ENCODE results near the gene SLC27A2. TPM values are rescaled to one million over a fixed set of nuclear protein-coding genes. Genes with fewer than 3 reads are reported as not detected.
"Not testable (repeated sequence)": the region's sequence is repeated elsewhere in the genome, so short reads cannot be mapped to it uniquely, and the experiment has no call there.

The SLC27A2 gene
- total RNA-seq, 1 experiment from 2014 or later: 8.1 TPM

DNA sequence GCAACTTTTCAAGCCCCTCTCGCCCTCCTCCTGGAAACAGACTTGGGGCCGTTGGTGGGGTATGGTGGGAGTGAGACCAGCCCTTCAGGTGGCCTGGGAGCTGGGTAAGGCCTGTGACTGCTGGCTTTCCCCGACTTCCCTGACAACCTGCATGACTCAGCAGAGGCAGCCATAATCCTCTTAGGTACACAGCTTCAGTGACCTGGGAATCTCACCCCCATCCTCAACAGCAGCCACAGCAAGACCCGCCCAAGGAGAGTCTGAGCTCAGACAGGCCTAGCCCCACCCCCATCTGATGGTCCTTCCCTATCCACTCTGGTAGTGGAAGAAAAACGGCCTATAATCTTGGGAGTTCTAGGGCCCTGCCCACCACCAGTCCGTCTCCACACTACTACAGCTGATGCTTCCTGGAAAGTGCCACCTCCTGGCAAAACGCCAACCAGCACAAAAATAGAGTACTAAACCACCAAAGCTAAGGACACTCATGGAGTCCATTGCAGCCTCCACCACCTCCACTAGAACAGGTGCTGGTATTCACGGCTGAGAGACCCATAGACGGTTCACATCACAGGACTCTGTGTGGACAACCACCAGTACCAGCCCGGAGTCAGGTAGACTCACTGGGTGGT lies 13.1 kb upstream of the SLC27A2 start:
- TF ChIP-seq EZH2phosphoT487 (IDR thresholded peaks at IDR 0.05; ENCODE audit: borderline replicate concordance, low read length) (no peak), EZH2 (IDR thresholded peaks at IDR 0.05; ENCODE audit: low read length, unreplicated experiment) (no peak)
- TF ChIP-seq, protein P1, sequence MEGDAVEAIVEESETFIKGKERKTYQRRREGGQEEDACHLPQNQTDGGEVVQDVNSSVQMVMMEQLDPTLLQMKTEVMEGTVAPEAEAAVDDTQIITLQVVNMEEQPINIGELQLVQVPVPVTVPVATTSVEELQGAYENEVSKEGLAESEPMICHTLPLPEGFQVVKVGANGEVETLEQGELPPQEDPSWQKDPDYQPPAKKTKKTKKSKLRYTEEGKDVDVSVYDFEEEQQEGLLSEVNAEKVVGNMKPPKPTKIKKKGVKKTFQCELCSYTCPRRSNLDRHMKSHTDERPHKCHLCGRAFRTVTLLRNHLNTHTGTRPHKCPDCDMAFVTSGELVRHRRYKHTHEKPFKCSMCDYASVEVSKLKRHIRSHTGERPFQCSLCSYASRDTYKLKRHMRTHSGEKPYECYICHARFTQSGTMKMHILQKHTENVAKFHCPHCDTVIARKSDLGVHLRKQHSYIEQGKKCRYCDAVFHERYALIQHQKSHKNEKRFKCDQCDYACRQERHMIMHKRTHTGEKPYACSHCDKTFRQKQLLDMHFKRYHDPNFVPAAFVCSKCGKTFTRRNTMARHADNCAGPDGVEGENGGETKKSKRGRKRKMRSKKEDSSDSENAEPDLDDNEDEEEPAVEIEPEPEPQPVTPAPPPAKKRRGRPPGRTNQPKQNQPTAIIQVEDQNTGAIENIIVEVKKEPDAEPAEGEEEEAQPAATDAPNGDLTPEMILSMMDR (conservative IDR thresholded peaks at IDR 0.05; ENCODE audit: low read depth, low read length): no peak

DNA sequence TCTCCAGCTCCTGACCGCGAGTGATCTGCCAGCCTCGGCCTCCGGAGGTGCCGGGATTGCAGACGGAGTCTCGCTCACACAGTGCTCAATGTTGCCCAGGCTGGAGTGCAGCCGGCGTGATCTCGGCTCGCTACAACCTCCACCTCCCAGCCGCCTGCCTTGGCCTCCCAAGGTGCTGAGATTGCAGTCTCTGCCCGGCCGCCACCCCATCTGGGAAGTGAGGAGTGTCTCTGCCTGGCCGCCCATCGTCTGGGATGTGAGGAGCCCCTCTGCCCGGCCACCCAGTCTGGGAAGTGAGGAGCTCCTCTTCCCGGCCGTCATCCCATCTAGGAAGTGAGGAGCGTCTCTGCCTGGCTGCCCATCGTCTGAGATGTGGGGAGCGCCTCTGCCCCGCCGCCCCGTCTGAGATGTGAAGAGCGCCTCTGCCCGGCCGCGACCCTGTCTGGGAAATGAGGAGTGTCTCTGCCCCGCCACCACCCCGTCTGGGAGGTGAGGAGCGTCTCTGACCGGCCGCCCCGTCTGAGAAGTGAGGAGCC lies 9.6 kb upstream of the SLC27A2 start:
- POLR2A ChIA-PET (ENCODE audit: unreplicated experiment); H3K9ac ChIP-seq (ENCODE audit: low read length); H3K27ac ChIP-seq (ENCODE audit: low read length); H3K4me3 ChIP-seq (ENCODE audit: low read length); DNase-seq; H2AFZ ChIP-seq (ENCODE audit: low read length); H3K4me1 ChIP-seq (ENCODE audit: insufficient read depth, low read length); CTCF ChIA-PET; H3K36me3 ChIP-seq (ENCODE audit: low read depth, low read length); H3K9me3 ChIP-seq (ENCODE audit: low read length); H3K79me2 ChIP-seq (ENCODE audit: low read length); H3K4me2 ChIP-seq (ENCODE audit: low read length); H3K27me3 ChIP-seq (ENCODE audit: low read length); H4K20me1 ChIP-seq (ENCODE audit: low read length); H3K9me2 ChIP-seq (replicated peaks; ENCODE audit: low read length); intact Hi-C loops (cut with micrococcal nuclease); ATAC-seq; BruUV-seq (replicated peaks); H3F3A ChIP-seq (ENCODE audit: low read length, unreplicated experiment): not testable (repeated sequence)

More for the DNA sequence above, 13.1 kb upstream of the SLC27A2 start:
- no peaks in the 10 kb centered on the region for H3K36me3 ChIP-seq (ENCODE audit: low read depth, low read length)
- H3K9me3 ChIP-seq (ENCODE audit: low read length): no peaks in the 10 kb centered on the region
- no peaks in the 10 kb centered on the region for H3K27me3 ChIP-seq (ENCODE audit: low read length)
- no peak for DNase-seq
- H3F3A ChIP-seq (ENCODE audit: low read length, unreplicated experiment): no peaks in the 10 kb centered on the region
- ChIA-PET CTCF (no interaction called here), POLR2A (ENCODE audit: unreplicated experiment) (no interaction called here)
- H3K4me1 ChIP-seq (ENCODE audit: insufficient read depth, low read length): no peaks in the 10 kb centered on the region; the same call in 1 of the 2 replicates
- intact Hi-C loops (cut with micrococcal nuclease): no loop called here
- H3K79me2 ChIP-seq (ENCODE audit: low read length): no peaks in the 10 kb centered on the region
- H2AFZ ChIP-seq (ENCODE audit: low read length): no peak overlapping the region
- no peak overlapping the region for H3K9ac ChIP-seq (ENCODE audit: low read length)
- BruUV-seq (replicated peaks): no TSS peak
- no peaks in the 10 kb centered on the region for H4K20me1 ChIP-seq (ENCODE audit: low read length)
- no peaks in the 10 kb centered on the region for H3K9me2 ChIP-seq (replicated peaks; ENCODE audit: low read length)
- ATAC-seq: no peak
- no peak overlapping the region for H3K4me2 ChIP-seq (ENCODE audit: low read length)
- H3K27ac ChIP-seq (ENCODE audit: low read length): no peak overlapping the region
- H3K4me3 ChIP-seq (ENCODE audit: low read length): no peak overlapping the region

DNA sequence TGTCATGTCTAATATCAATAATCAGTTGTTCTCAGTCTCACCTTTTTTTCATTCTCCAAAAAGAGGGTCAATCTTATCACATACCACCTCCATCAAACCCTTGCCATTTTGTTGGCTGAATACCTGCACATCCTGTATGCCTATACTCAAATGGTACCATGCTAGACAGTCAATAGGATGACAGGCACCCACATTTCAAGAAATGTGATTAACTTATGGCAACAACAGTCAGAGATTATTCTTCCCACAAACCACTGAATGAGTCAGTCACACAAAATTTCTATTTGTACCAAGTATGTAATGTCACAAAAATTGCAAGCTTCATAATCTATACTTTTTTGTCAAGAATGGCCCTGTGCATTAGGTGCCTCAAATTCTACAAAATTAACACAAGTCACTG lies 5.1 kb upstream of the SLC27A2 start:
- no peak overlapping the region for H3K27ac ChIP-seq (ENCODE audit: low read length)
- DNase-seq (no peak), ATAC-seq (no peak)
- no peak overlapping the region for H3K4me3 ChIP-seq (ENCODE audit: low read length)
- no peaks in the 10 kb centered on the region for H4K20me1 ChIP-seq (ENCODE audit: low read length)
- H3K27me3 ChIP-seq (ENCODE audit: low read length): no peaks in the 10 kb centered on the region
- CTCF ChIA-PET: no interaction called here
- intact Hi-C loops (cut with micrococcal nuclease): no loop called here
- H3K9me3 ChIP-seq (ENCODE audit: low read length): no peaks in the 10 kb centered on the region
- no peaks in the 10 kb centered on the region for H3K79me2 ChIP-seq (ENCODE audit: low read length)
- H2AFZ ChIP-seq (ENCODE audit: low read length): no peak overlapping the region
- no peak overlapping the region for H3K9ac ChIP-seq (ENCODE audit: low read length)
- H3K36me3 ChIP-seq (ENCODE audit: low read depth, low read length): no peaks in the 10 kb centered on the region
- no peaks in the 10 kb centered on the region for H3K9me2 ChIP-seq (replicated peaks; ENCODE audit: low read length)
- no peak overlapping the region for H3K4me2 ChIP-seq (ENCODE audit: low read length)
- H3K4me1 ChIP-seq (ENCODE audit: insufficient read depth, low read length): 0 out of 2 replicates have a peak, but pooled peaks cover 3% of the 10 kb centered on the region
- H3F3A ChIP-seq (ENCODE audit: low read length, unreplicated experiment): no peaks in the 10 kb centered on the region
- POLR2A ChIA-PET (ENCODE audit: unreplicated experiment): no interaction called here
- no peak for TF ChIP-seq EZH2phosphoT487 (IDR thresholded peaks at IDR 0.05; ENCODE audit: borderline replicate concordance, low read length)
- TF ChIP-seq, protein P1 (conservative IDR thresholded peaks at IDR 0.05; ENCODE audit: low read depth, low read length): no peak
- TF ChIP-seq EZH2 (IDR thresholded peaks at IDR 0.05; ENCODE audit: low read length, unreplicated experiment): no peak
- BruUV-seq (replicated peaks): no TSS peak

Measured in PC-3 (cell line).